GM23338 (cell line): ENCODE measurements around the gene APOBEC3A. TPM values are rescaled to one million over a fixed set of nuclear protein-coding genes. Genes with fewer than 3 reads are reported as not detected.
"Not testable (repeated sequence)": the region's sequence is repeated elsewhere in the genome, so short reads cannot be mapped to it uniquely, and the experiment has no call there.

ENCODE experiments used
- ATAC-seq: fragments of 200-7000 bp; cut with Tn5 transposase; 3 replicates; pipeline ENCODE4 v1.9.1; 2020
- DNase-seq: peaks from one replicate; pipeline ENCODE4 v3.0.0-alpha.2; 2015; ENCODE audit warnings: low spot score
- H2AFZ ChIP-seq: fragments of 200-600 bp; sonication (generic); 2 replicates; pipeline ENCODE4 v1.8.0; 2016; ENCODE audit warnings: antibody characterized with exemption, mild to moderate bottlenecking, moderate library complexity
- H3F3A ChIP-seq: fragments of 200-600 bp; sonication (generic); replicated peaks from 2 replicates; pipeline ENCODE4 v1.8.0; 2017; ENCODE audit warnings: antibody characterized with exemption, mixed run types, low read depth
- H3K27ac ChIP-seq: fragments of 200-600 bp; sonication (generic); 2 replicates; pipeline ENCODE4 v1.6.1; 2016; ENCODE audit warnings: low read depth
- H3K27me3 ChIP-seq: fragments of 200-600 bp; sonication (generic); 2 replicates; pipeline ENCODE4 v1.8.0; 2016; ENCODE audit warnings: mild to moderate bottlenecking, mixed run types, moderate library complexity; ENCODE audit not compliant: insufficient read depth
- H3K36me3 ChIP-seq: fragments of 200-600 bp; sonication (generic); 2 replicates; pipeline ENCODE4 v1.8.0; 2016; ENCODE audit warnings: mild to moderate bottlenecking; ENCODE audit not compliant: insufficient read depth
- H3K4me1 ChIP-seq: fragments of 200-600 bp; sonication (generic); 2 replicates; pipeline ENCODE4 v1.8.0; 2016; ENCODE audit warnings: mild to moderate bottlenecking, moderate library complexity; ENCODE audit not compliant: insufficient read depth
- H3K4me2 ChIP-seq: fragments of 200-600 bp; sonication (generic); 2 replicates; pipeline ENCODE4 v1.7.1; 2017; ENCODE audit warnings: mixed run types
- H3K4me3 ChIP-seq: fragments of 200-600 bp; sonication (generic); 2 replicates; pipeline ENCODE4 v1.6.1; 2016; ENCODE audit warnings: mixed run types
- H3K79me2 ChIP-seq: fragments of 200-600 bp; sonication (generic); replicated peaks from 2 replicates; pipeline ENCODE4 v1.8.0; 2017; ENCODE audit warnings: mild to moderate bottlenecking; ENCODE audit not compliant: insufficient read depth
- H3K9me2 ChIP-seq: fragments of 200-600 bp; sonication (generic); 2 replicates; pipeline ENCODE4 v1.8.0; 2017; ENCODE audit not compliant: insufficient read depth
- H4K20me1 ChIP-seq: fragments of 200-600 bp; sonication (generic); replicated peaks from 2 replicates; pipeline ENCODE4 v1.8.0; 2017; ENCODE audit warnings: mild to moderate bottlenecking; ENCODE audit not compliant: insufficient read depth
- H3K27ac Mint-ChIP-seq: 2 replicates; pipeline ENCODE4 v1.8.0; 2020; ENCODE audit warnings: inconsistent platforms, mild to moderate bottlenecking, moderate library complexity, mixed read lengths
- H3K27me3 Mint-ChIP-seq: 3 replicates; pipeline ENCODE4 v1.8.0; 2022; ENCODE audit warnings: low read depth, mild to moderate bottlenecking, moderate library complexity, mixed read lengths, inconsistent platforms; ENCODE audit not compliant: insufficient read depth, poor library complexity
- H3K36me3 Mint-ChIP-seq: 3 replicates; pipeline ENCODE4 v1.8.0; 2021; ENCODE audit warnings: low read depth, mild to moderate bottlenecking, inconsistent platforms, moderate library complexity, mixed read lengths
- H3K4me1 Mint-ChIP-seq: 3 replicates; pipeline ENCODE4 v1.8.0; 2020; ENCODE audit warnings: mild to moderate bottlenecking, inconsistent platforms, mixed read lengths
- H3K4me3 Mint-ChIP-seq: 3 replicates; pipeline ENCODE4 v1.8.0; 2021; ENCODE audit warnings: moderate library complexity, mild to moderate bottlenecking, inconsistent platforms, mixed read lengths
- H3K9me3 Mint-ChIP-seq: 3 replicates; pipeline ENCODE4 v1.8.0; 2020; ENCODE audit warnings: moderate library complexity, mild to moderate bottlenecking, inconsistent platforms, mixed read lengths
- CREB1 ChIP-seq: fragments of 250-450 bp; sonication (Bioruptor Pico); IDR thresholded peaks from 2 replicates; pipeline ENCODE4 v1.5.0; 2020; ENCODE audit warnings: low read depth, mild to moderate bottlenecking, moderate library complexity
- EZH2phosphoT487 ChIP-seq: fragments of 200-600 bp; sonication (generic); IDR thresholded peaks from one replicate; pipeline ENCODE4 v1.8.1; 2018; ENCODE audit warnings: antibody characterized with exemption; ENCODE audit not compliant: unreplicated experiment
- STAT1 ChIP-seq: IDR thresholded peaks from one replicate; pipeline ENCODE4 v1.6.1; 2016; ENCODE audit warnings: antibody characterized with exemption; ENCODE audit not compliant: unreplicated experiment
- polyA plus RNA-seq: library from polyadenylated mRNA; unstranded; fragments of >200 nt; fragmentation: Nextera tagmentation; extraction: Ambion mirVana; gene quantifications from 2 replicates; pipeline ENCODE4 v1.2.1, GENCODE V29; 2016
- total RNA-seq: library from RNA; depleted of rRNA; stranded (reverse); fragments of >200 nt; shearing (Covaris generic); gene quantifications from 2 replicates; pipeline ENCODE4 v1.2.3, GENCODE V29; 2014
- TF ChIP-seq, protein P1 (sequence below): fragments of 250-450 bp; sonication (Bioruptor Pico); IDR thresholded peaks from 2 replicates; pipeline ENCODE4 v1.5.0; 2020; ENCODE audit warnings: mild to moderate bottlenecking, moderate library complexity

The APOBEC3A gene
- total and polyA plus RNA-seq, 2 experiments from 2014 or later, result 0.21 TPM; not detected in 1

DNA sequence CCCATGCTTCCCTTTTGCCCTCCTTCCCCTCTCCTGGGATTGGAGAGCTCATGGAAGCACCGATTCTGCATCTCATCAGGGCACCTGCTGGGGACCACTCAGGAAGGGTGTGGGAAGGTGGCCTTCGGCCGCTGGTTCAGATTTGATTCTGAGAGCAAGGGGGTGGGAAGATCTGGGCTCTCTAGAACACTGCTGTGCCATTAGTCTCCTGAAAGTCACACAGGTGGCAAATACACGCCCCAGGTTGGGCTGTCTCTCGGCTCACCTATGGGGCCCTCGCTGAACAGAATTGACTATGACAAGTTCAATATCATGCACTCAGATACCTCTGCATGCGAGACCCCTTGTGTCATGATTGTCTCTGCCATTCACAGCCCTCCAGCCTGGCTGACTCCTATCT is 12.8 kb upstream of the APOBEC3A start:
- ATAC-seq, result no peak
- no peaks in the 10 kb centered on the region for H3K36me3 ChIP-seq
- no peak overlapping the region for H2AFZ ChIP-seq
- H3K27ac Mint-ChIP-seq, result no peak overlapping the region
- no peaks in the 10 kb centered on the region for H3K27me3 ChIP-seq
- no peak overlapping the region for H3K4me2 ChIP-seq
- H4K20me1 ChIP-seq, result peaks cover 3% of the 10 kb centered on the region; the same call in 1 of the 2 replicates
- no peaks in the 10 kb centered on the region for H3F3A ChIP-seq
- no peak overlapping the region for H3K4me3 Mint-ChIP-seq
- no peaks in the 10 kb centered on the region; the same call in 1 of the 2 replicates for H3K4me1 ChIP-seq
- peaks cover 10% of the 10 kb centered on the region for H3K4me1 Mint-ChIP-seq
- peaks cover 3% of the 10 kb centered on the region for H3K27me3 Mint-ChIP-seq
- H3K9me2 ChIP-seq, result no peaks in the 10 kb centered on the region
- DNase-seq, result no peak
- no peak for TF ChIP-seq STAT1
- no peak for TF ChIP-seq EZH2phosphoT487
- TF ChIP-seq, protein P1, sequence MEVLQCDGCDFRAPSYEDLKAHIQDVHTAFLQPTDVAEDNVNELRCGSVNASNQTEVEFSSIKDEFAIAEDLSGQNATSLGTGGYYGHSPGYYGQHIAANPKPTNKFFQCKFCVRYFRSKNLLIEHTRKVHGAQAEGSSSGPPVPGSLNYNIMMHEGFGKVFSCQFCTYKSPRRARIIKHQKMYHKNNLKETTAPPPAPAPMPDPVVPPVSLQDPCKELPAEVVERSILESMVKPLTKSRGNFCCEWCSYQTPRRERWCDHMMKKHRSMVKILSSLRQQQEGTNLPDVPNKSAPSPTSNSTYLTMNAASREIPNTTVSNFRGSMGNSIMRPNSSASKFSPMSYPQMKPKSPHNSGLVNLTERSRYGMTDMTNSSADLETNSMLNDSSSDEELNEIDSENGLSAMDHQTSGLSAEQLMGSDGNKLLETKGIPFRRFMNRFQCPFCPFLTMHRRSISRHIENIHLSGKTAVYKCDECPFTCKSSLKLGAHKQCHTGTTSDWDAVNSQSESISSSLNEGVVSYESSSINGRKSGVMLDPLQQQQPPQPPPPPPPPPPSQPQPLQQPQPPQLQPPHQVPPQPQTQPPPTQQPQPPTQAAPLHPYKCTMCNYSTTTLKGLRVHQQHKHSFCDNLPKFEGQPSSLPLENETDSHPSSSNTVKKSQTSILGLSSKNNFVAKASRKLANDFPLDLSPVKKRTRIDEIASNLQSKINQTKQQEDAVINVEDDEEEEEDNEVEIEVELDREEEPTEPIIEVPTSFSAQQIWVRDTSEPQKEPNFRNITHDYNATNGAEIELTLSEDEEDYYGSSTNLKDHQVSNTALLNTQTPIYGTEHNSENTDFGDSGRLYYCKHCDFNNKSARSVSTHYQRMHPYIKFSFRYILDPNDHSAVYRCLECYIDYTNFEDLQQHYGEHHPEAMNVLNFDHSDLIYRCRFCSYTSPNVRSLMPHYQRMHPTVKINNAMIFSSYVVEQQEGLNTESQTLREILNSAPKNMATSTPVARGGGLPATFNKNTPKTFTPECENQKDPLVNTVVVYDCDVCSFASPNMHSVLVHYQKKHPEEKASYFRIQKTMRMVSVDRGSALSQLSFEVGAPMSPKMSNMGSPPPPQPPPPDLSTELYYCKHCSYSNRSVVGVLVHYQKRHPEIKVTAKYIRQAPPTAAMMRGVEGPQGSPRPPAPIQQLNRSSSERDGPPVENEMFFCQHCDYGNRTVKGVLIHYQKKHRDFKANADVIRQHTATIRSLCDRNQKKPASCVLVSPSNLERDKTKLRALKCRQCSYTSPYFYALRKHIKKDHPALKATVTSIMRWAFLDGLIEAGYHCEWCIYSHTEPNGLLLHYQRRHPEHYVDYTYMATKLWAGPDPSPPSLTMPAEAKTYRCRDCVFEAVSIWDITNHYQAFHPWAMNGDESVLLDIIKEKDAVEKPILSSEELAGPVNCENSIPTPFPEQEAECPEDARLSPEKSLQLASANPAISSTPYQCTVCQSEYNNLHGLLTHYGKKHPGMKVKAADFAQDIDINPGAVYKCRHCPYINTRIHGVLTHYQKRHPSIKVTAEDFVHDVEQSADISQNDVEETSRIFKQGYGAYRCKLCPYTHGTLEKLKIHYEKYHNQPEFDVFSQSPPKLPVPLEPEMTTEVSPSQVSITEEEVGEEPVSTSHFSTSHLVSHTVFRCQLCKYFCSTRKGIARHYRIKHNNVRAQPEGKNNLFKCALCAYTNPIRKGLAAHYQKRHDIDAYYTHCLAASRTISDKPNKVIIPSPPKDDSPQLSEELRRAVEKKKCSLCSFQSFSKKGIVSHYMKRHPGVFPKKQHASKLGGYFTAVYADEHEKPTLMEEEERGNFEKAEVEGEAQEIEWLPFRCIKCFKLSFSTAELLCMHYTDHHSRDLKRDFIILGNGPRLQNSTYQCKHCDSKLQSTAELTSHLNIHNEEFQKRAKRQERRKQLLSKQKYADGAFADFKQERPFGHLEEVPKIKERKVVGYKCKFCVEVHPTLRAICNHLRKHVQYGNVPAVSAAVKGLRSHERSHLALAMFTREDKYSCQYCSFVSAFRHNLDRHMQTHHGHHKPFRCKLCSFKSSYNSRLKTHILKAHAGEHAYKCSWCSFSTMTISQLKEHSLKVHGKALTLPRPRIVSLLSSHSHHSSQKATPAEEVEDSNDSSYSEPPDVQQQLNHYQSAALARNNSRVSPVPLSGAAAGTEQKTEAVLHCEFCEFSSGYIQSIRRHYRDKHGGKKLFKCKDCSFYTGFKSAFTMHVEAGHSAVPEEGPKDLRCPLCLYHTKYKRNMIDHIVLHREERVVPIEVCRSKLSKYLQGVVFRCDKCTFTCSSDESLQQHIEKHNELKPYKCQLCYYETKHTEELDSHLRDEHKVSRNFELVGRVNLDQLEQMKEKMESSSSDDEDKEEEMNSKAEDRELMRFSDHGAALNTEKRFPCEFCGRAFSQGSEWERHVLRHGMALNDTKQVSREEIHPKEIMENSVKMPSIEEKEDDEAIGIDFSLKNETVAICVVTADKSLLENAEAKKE (CRISPR knock-in tag), result no peak
- TF ChIP-seq CREB1 (CRISPR knock-in tag), result no peak
- H3K4me3 ChIP-seq, result no peak overlapping the region
- H3K9me3 Mint-ChIP-seq, result no peaks in the 10 kb centered on the region
- no peak overlapping the region for H3K27ac ChIP-seq
- no peaks in the 10 kb centered on the region for H3K36me3 Mint-ChIP-seq
- H3K79me2 ChIP-seq, result no peaks in the 10 kb centered on the region

DNA sequence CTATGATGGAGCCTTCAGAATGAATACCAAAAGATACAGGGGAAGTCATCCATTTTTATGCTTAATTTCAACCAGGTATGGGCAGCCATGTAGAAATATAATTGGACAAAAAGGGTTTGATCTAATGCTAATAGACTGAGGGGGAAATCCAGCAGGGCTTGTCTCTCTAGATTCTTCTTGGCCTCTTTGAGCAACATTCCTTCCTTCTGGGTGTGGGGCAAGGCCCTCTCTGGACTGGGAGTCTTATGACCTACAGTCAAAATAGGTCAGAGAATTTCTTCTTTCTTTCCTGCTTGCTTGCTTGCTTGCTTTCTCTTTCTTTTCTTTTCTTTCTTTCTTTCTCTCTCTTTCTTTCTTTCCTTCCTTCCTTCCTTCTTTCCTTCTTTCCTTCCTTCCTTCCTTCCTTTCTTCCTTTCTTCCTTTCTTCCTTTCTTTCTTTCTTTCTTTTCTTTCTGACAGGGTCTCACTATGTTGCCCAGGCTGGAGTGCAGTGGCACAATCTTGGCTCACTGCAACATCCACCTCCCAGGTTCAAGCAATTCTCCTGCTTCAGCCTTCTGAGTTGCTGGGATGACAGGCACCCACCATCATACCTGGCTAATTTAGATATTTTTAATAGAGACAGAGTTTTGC is 11.6 kb upstream of the APOBEC3A start:
- not testable (repeated sequence) for H3K36me3 ChIP-seq, H3F3A ChIP-seq, H2AFZ ChIP-seq, H3K27ac Mint-ChIP-seq, H3K27me3 Mint-ChIP-seq, H3K79me2 ChIP-seq, H3K4me3 Mint-ChIP-seq, H3K9me2 ChIP-seq, H3K27ac ChIP-seq, H3K9me3 Mint-ChIP-seq, DNase-seq, H3K4me2 ChIP-seq, H4K20me1 ChIP-seq, H3K4me3 ChIP-seq, ATAC-seq, H3K27me3 ChIP-seq, H3K4me1 ChIP-seq, H3K36me3 Mint-ChIP-seq
- peaks cover 10% of the 10 kb centered on the region for H3K4me1 Mint-ChIP-seq
